ENCODE measurements around the gene WDR75.

DNA sequence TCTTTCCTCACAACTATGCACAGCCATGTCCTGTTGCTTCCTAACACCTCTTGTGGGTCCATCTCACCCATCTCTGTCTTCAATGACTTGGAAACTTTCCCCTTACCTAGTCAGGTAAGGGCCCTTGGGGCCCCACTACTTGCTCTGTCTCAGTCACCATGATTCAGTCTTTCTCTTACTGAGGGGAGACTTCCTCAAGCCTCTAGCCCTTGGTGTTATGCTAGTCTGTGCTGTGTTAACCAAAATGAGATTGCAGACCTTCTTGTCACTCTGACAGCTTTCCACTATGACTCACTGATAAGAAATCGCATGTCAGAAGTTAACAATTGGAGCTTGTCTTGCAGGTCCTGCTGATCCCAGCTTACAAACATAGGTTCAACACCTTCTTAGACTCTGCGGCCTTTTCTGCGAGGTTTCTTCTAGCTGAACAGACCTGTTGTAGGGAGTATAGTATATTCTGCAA lies 65.3 kb downstream of the WDR75 start:
- TF ChIP-seq CTCF (conservative IDR thresholded peaks at IDR 0.05; ENCODE audit: low read length) (no peak), EZH2phosphoT487 (IDR thresholded peaks at IDR 0.05; ENCODE audit: borderline replicate concordance, low read depth, low read length) (no peak)

Measured in OCI-LY7 (cell line).